Testis (tissue), 2 donors: ENCODE results near the gene ASTN1.

Source experiments
- POLR2A ChIP-seq: fragments of 450-650 bp; IDR thresholded peaks from one replicate; pipeline ENCODE4 v1.6.1; 2017; ENCODE audit warnings: antibody characterized with exemption, mild to moderate bottlenecking, moderate library complexity
- TF ChIP-seq, protein P1 (sequence below), 3 experiments: fragments of 450-650 bp in 2 of 3; fragments of 200-600 bp in 1 of 3; sonication (generic) in 1 of 3; IDR thresholded peaks; one replicate each; pipeline ENCODE4 v1.5.1; 2016 to 2019; ENCODE audit warnings: antibody characterized with exemption in 3 of 3, mild to moderate bottlenecking in 2 of 3, moderate library complexity in 1 of 3

DNA sequence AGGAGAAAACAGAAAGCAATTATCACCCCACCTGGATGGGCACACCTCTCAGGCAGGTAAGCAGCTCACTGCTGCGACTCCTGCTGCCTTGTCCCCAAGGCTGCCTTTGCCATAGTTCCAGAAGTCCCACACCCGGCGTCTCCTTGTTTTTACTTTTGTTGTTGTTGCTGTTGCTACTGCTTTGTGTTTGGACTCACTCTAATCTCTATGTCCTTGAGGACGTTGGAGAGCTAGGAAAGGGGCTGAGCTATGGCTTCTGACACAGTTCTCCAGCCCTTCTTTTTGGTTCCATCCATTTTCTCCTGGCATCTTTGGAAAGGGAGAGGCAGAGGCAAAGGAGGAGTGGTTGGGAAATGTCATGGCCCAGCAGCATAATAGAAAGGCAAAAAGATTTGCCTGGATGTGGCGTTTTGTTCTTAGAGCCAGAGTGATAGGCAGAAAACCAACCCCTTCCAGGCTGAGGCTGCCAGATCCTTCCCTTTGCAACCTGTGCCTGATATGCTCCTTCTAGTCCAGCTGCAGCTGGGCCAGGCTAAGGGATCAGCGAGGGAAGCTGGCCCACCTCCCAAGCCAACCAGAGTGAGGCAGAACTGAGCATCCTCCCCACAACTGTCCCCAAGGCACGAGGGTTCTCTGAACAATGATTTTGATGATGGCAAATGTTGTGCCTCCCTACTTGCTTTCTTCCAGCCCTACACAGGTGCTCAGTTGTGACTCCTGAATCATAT is 270.7 kb downstream of the ASTN1 start:
- TF ChIP-seq, protein P1, sequence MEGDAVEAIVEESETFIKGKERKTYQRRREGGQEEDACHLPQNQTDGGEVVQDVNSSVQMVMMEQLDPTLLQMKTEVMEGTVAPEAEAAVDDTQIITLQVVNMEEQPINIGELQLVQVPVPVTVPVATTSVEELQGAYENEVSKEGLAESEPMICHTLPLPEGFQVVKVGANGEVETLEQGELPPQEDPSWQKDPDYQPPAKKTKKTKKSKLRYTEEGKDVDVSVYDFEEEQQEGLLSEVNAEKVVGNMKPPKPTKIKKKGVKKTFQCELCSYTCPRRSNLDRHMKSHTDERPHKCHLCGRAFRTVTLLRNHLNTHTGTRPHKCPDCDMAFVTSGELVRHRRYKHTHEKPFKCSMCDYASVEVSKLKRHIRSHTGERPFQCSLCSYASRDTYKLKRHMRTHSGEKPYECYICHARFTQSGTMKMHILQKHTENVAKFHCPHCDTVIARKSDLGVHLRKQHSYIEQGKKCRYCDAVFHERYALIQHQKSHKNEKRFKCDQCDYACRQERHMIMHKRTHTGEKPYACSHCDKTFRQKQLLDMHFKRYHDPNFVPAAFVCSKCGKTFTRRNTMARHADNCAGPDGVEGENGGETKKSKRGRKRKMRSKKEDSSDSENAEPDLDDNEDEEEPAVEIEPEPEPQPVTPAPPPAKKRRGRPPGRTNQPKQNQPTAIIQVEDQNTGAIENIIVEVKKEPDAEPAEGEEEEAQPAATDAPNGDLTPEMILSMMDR (IDR thresholded peaks at IDR 0.05) = no peak
- no peak for TF ChIP-seq POLR2A
